ENCODE measurements around the gene KLK7. TPM values are rescaled to one million over a fixed set of nuclear protein-coding genes. Genes with fewer than 3 reads are reported as not detected.

KLK7 gene
- total and polyA plus RNA-seq, 9 donors, result 0.05 to 0.30 (median 0.17) TPM; not detected in 5

- H3K27me3 ChIP-seq (ENCODE audit: control insufficient read depth, insufficient read depth, low read length), result no peaks in the 10 kb centered on the region
- H3K9me3 ChIP-seq (replicated peaks; ENCODE audit: control insufficient read depth, low read depth, low read length), result peaks cover 2% of the 10 kb centered on the region
- DNase-seq, result no peak
- no peaks in the 10 kb centered on the region for H3K4me1 ChIP-seq (ENCODE audit: control insufficient read depth, insufficient read depth, low read length)
- H3K4me3 ChIP-seq (ENCODE audit: low read length), result no peak overlapping the region
- WGBS (ENCODE audit: insufficient coverage), result 75% methylated on average over 8 of the region's 10 CpGs
- no peak overlapping the region for H3K27ac ChIP-seq (ENCODE audit: low read length)
- no peaks in the 10 kb centered on the region for H3K36me3 ChIP-seq (ENCODE audit: control insufficient read depth, insufficient read depth, low read length)
Measured at GRCh38 chr19:50943074-50943828, 40.5 kb downstream of the KLK7 start.

- H3K4me1 ChIP-seq (ENCODE audit: control insufficient read depth, insufficient read depth, low read length), result no peaks in the 10 kb centered on the region
- H3K4me3 ChIP-seq (ENCODE audit: low read length), result no peak overlapping the region
- H3K36me3 ChIP-seq (ENCODE audit: control insufficient read depth, insufficient read depth, low read length), result no peaks in the 10 kb centered on the region
- DNase-seq, result no peak
- peaks cover 2% of the 10 kb centered on the region for H3K9me3 ChIP-seq (replicated peaks; ENCODE audit: control insufficient read depth, low read depth, low read length)
- no peak overlapping the region for H3K27ac ChIP-seq (ENCODE audit: low read length)
- H3K27me3 ChIP-seq (ENCODE audit: control insufficient read depth, insufficient read depth, low read length), result no peaks in the 10 kb centered on the region
- WGBS (ENCODE audit: insufficient coverage), result no CpG with 5 or more reads among the region's 2 CpGs
Measured at GRCh38 chr19:50939596-50939995, 44.1 kb downstream of the KLK7 start.

- Histone ChIP-seq H3K4me3 (ENCODE audit: low read length) (no peak overlapping the region), H3K9me3 (replicated peaks; ENCODE audit: control insufficient read depth, low read depth, low read length) (no peaks in the 10 kb centered on the region), H3K27ac (ENCODE audit: low read length) (no peak overlapping the region), H3K4me1 (ENCODE audit: control insufficient read depth, insufficient read depth, low read length) (no peaks in the 10 kb centered on the region), H3K36me3 (ENCODE audit: control insufficient read depth, insufficient read depth, low read length) (no peaks in the 10 kb centered on the region), H3K27me3 (ENCODE audit: control insufficient read depth, insufficient read depth, low read length) (peaks cover 7% of the 10 kb centered on the region)
- DNase-seq, result no peak
- 86% methylated on average over 4 of the region's 8 CpGs for WGBS (ENCODE audit: insufficient coverage)
Measured at GRCh38 chr19:50933640-50934039, 50.1 kb downstream of the KLK7 start.

GRCh38 chr19:50932690-50933083, 51.0 kb downstream of the KLK7 start:
- H3K27me3 ChIP-seq (ENCODE audit: control insufficient read depth, insufficient read depth, low read length), result peaks cover 7% of the 10 kb centered on the region
- WGBS (ENCODE audit: insufficient coverage), result 94% methylated on average over 2 of the region's 4 CpGs

GRCh38 chr19:50932018-50932689, 51.6 kb downstream of the KLK7 start:
- 86% methylated on average over 5 of the region's 11 CpGs for WGBS (ENCODE audit: insufficient coverage)

More at GRCh38 chr19:50932690-50933083, 51.0 kb downstream of the KLK7 start:
- Histone ChIP-seq H3K4me1 (ENCODE audit: control insufficient read depth, insufficient read depth, low read length) (no peaks in the 10 kb centered on the region), H3K4me3 (ENCODE audit: low read length) (no peak overlapping the region), H3K27ac (ENCODE audit: low read length) (no peak overlapping the region), H3K9me3 (replicated peaks; ENCODE audit: control insufficient read depth, low read depth, low read length) (no peaks in the 10 kb centered on the region), H3K36me3 (ENCODE audit: control insufficient read depth, insufficient read depth, low read length) (no peaks in the 10 kb centered on the region)
- no peak for DNase-seq

GRCh38 chr19:50931023-50931422, 52.7 kb downstream of the KLK7 start:
- H3K36me3 ChIP-seq (ENCODE audit: control insufficient read depth, insufficient read depth, low read length), result no peaks in the 10 kb centered on the region
- H3K27ac ChIP-seq (ENCODE audit: low read length), result no peak overlapping the region
- H3K4me3 ChIP-seq (ENCODE audit: low read length), result no peak overlapping the region
- H3K27me3 ChIP-seq (ENCODE audit: control insufficient read depth, insufficient read depth, low read length), result peaks cover 7% of the 10 kb centered on the region
- no peak for DNase-seq
- H3K9me3 ChIP-seq (replicated peaks; ENCODE audit: control insufficient read depth, low read depth, low read length), result no peaks in the 10 kb centered on the region
- H3K4me1 ChIP-seq (ENCODE audit: control insufficient read depth, insufficient read depth, low read length), result no peaks in the 10 kb centered on the region

More at GRCh38 chr19:50932018-50932689, 51.6 kb downstream of the KLK7 start:
- H3K36me3 ChIP-seq (ENCODE audit: control insufficient read depth, insufficient read depth, low read length), result no peaks in the 10 kb centered on the region
- no peak for DNase-seq
- H3K27me3 ChIP-seq (ENCODE audit: control insufficient read depth, insufficient read depth, low read length), result peaks cover 7% of the 10 kb centered on the region
- no peaks in the 10 kb centered on the region for H3K9me3 ChIP-seq (replicated peaks; ENCODE audit: control insufficient read depth, low read depth, low read length)
- H3K27ac ChIP-seq (ENCODE audit: low read length), result no peak overlapping the region
- H3K4me3 ChIP-seq (ENCODE audit: low read length), result no peak overlapping the region
- no peaks in the 10 kb centered on the region for H3K4me1 ChIP-seq (ENCODE audit: control insufficient read depth, insufficient read depth, low read length)

- Histone ChIP-seq H3K9me3 (replicated peaks; ENCODE audit: control insufficient read depth, low read depth, low read length) (no peaks in the 10 kb centered on the region), H3K27ac (ENCODE audit: low read length) (no peak overlapping the region), H3K4me1 (ENCODE audit: control insufficient read depth, insufficient read depth, low read length) (no peaks in the 10 kb centered on the region), H3K4me3 (ENCODE audit: low read length) (no peak overlapping the region), H3K36me3 (ENCODE audit: control insufficient read depth, insufficient read depth, low read length) (no peaks in the 10 kb centered on the region), H3K27me3 (ENCODE audit: control insufficient read depth, insufficient read depth, low read length) (peaks cover 7% of the 10 kb centered on the region)
- no peak for DNase-seq
- 77% methylated on average over 3 of the region's 5 CpGs for WGBS (ENCODE audit: insufficient coverage)
Measured at GRCh38 chr19:50928831-50929230, 54.9 kb downstream of the KLK7 start.

Other genes with a start within 250 kb of the KLK7 start
- not detected for gene GPR32, start 213.5 kb downstream of the KLK7 start, total RNA-seq
- not detected for gene GPR32, start 213.5 kb downstream of the KLK7 start, polyA plus RNA-seq (ENCODE audit: insufficient read depth in 1 of 8, insufficient read length in 8 of 8, low replicate concordance in 1 of 8)
- not detected for gene ACP4, start 193.5 kb downstream of the KLK7 start, total RNA-seq
- under 1 TPM in 3 of 8 donors, not detected in 5; 0.15 to 0.16 (median 0.15) TPM for gene ACP4, start 193.5 kb downstream of the KLK7 start, polyA plus RNA-seq (ENCODE audit: insufficient read depth in 1 of 8, insufficient read length in 8 of 8, low replicate concordance in 1 of 8)
- gene KLK1, start 160.1 kb downstream of the KLK7 start, total RNA-seq, result not detected
- gene KLK1, start 160.1 kb downstream of the KLK7 start, polyA plus RNA-seq (ENCODE audit: insufficient read depth in 1 of 8, insufficient read length in 8 of 8, low replicate concordance in 1 of 8), result under 1 TPM; 0.15 to 0.54 (median 0.28) TPM
- gene KLK15, start 150.3 kb downstream of the KLK7 start, total RNA-seq, result not detected
- gene KLK15, start 150.3 kb downstream of the KLK7 start, polyA plus RNA-seq (ENCODE audit: insufficient read depth in 1 of 8, insufficient read length in 8 of 8, low replicate concordance in 1 of 8), result under 1 TPM in 1 of 8 donors, not detected in 7; 0.17 TPM
- gene KLK3, start 129.0 kb downstream of the KLK7 start, total RNA-seq, result not detected
- not detected for gene KLK3, start 129.0 kb downstream of the KLK7 start, polyA plus RNA-seq (ENCODE audit: insufficient read depth in 1 of 8, insufficient read length in 8 of 8, low replicate concordance in 1 of 8)
- not detected for gene KLK2, start 110.5 kb downstream of the KLK7 start, total RNA-seq
- gene KLK2, start 110.5 kb downstream of the KLK7 start, polyA plus RNA-seq (ENCODE audit: insufficient read depth in 1 of 8, insufficient read length in 8 of 8, low replicate concordance in 1 of 8), result under 1 TPM in 1 of 8 donors, not detected in 7; 0.30 TPM
- not detected for gene KLK4, start 72.5 kb downstream of the KLK7 start, total RNA-seq
- gene KLK4, start 72.5 kb downstream of the KLK7 start, polyA plus RNA-seq (ENCODE audit: insufficient read depth in 1 of 8, insufficient read length in 8 of 8, low replicate concordance in 1 of 8), result not detected
- not detected for gene KLK5, start 30.9 kb downstream of the KLK7 start, total RNA-seq
- under 1 TPM in 1 of 8 donors, not detected in 7; 0.34 TPM for gene KLK5, start 30.9 kb downstream of the KLK7 start, polyA plus RNA-seq (ENCODE audit: insufficient read depth in 1 of 8, insufficient read length in 8 of 8, low replicate concordance in 1 of 8)
- 0.09 TPM for gene KLK6, start 14.3 kb downstream of the KLK7 start, total RNA-seq
- under 1 TPM in 5 of 8 donors, not detected in 3; 0.12 to 0.62 (median 0.23) TPM for gene KLK6, start 14.3 kb downstream of the KLK7 start, polyA plus RNA-seq (ENCODE audit: insufficient read depth in 1 of 8, insufficient read length in 8 of 8, low replicate concordance in 1 of 8)
- not detected for gene KLK8, start 17.7 kb upstream of the KLK7 start, total RNA-seq
- 1 to 10 TPM in 1 of 8 donors, not detected in 7; 1.0 TPM for gene KLK8, start 17.7 kb upstream of the KLK7 start, polyA plus RNA-seq (ENCODE audit: insufficient read depth in 1 of 8, insufficient read length in 8 of 8, low replicate concordance in 1 of 8)
- gene KLK10, start 35.8 kb upstream of the KLK7 start, total RNA-seq, result not detected
- gene KLK10, start 35.8 kb upstream of the KLK7 start, polyA plus RNA-seq (ENCODE audit: insufficient read depth in 1 of 8, insufficient read length in 8 of 8, low replicate concordance in 1 of 8), result under 1 TPM in 7 of 8 donors, not detected in 1; 0.06 to 0.57 (median 0.15) TPM
- gene KLK11, start 42.7 kb upstream of the KLK7 start, total RNA-seq, result not detected
- gene KLK11, start 42.7 kb upstream of the KLK7 start, polyA plus RNA-seq (ENCODE audit: insufficient read depth in 1 of 8, insufficient read length in 8 of 8, low replicate concordance in 1 of 8), result 1 to 10 TPM in 1 of 8 donors, under 1 TPM in 2, not detected in 5; 0.34 to 2.1 (median 0.45) TPM
- gene KLK12, start 51.1 kb upstream of the KLK7 start, total RNA-seq, result not detected
- gene KLK12, start 51.1 kb upstream of the KLK7 start, polyA plus RNA-seq (ENCODE audit: insufficient read depth in 1 of 8, insufficient read length in 8 of 8, low replicate concordance in 1 of 8), result not detected
- not detected for gene KLK13, start 81.2 kb upstream of the KLK7 start, total RNA-seq
- gene KLK13, start 81.2 kb upstream of the KLK7 start, polyA plus RNA-seq (ENCODE audit: insufficient read depth in 1 of 8, insufficient read length in 8 of 8, low replicate concordance in 1 of 8), result under 1 TPM in 1 of 8 donors, not detected in 7; 0.21 TPM
- not detected for gene KLK14, start 99.0 kb upstream of the KLK7 start, total RNA-seq
- gene KLK14, start 99.0 kb upstream of the KLK7 start, polyA plus RNA-seq (ENCODE audit: insufficient read depth in 1 of 8, insufficient read length in 8 of 8, low replicate concordance in 1 of 8), result under 1 TPM in 5 of 8 donors, not detected in 3; 0.28 to 0.52 (median 0.34) TPM
- gene CTU1, start 124.5 kb upstream of the KLK7 start, total RNA-seq, result 4.8 TPM
- gene CTU1, start 124.5 kb upstream of the KLK7 start, polyA plus RNA-seq (ENCODE audit: insufficient read depth in 1 of 8, insufficient read length in 8 of 8, low replicate concordance in 1 of 8), result 1 to 10 TPM; 2.7 to 4.3 (median 3.3) TPM
- 0.53 TPM for gene SIGLEC9, start 141.0 kb upstream of the KLK7 start, total RNA-seq
- gene SIGLEC9, start 141.0 kb upstream of the KLK7 start, polyA plus RNA-seq (ENCODE audit: insufficient read depth in 1 of 8, insufficient read length in 8 of 8, low replicate concordance in 1 of 8), result 1 to 10 TPM in 5 of 8 donors, under 1 TPM in 3; 0.54 to 1.4 (median 1.1) TPM
- 0.40 TPM for gene SIGLEC7, start 158.4 kb upstream of the KLK7 start, total RNA-seq
- gene SIGLEC7, start 158.4 kb upstream of the KLK7 start, polyA plus RNA-seq (ENCODE audit: insufficient read depth in 1 of 8, insufficient read length in 8 of 8, low replicate concordance in 1 of 8), result 1 to 10 TPM in 1 of 8 donors, under 1 TPM in 7; 0.41 to 1.1 (median 0.63) TPM
- gene CD33, start 241.2 kb upstream of the KLK7 start, total RNA-seq, result 2.3 TPM
- 1 to 10 TPM; 2.2 to 3.9 (median 2.8) TPM for gene CD33, start 241.2 kb upstream of the KLK7 start, polyA plus RNA-seq (ENCODE audit: insufficient read depth in 1 of 8, insufficient read length in 8 of 8, low replicate concordance in 1 of 8)